SK-N-MC (cell line): ENCODE data around the gene SLC35F3.

Source experiments
- EZH2 ChIP-seq: fragments of 200-600 bp; sonication (generic); IDR thresholded peaks from one replicate; pipeline ENCODE4 v1.6.1; 2017; ENCODE audit warnings: antibody characterized with exemption
- FOXP2 ChIP-seq: optimal IDR thresholded peaks from 2 replicates; pipeline ENCODE3; 2011; ENCODE audit warnings: mild to moderate bottlenecking, moderate library complexity; ENCODE audit not compliant: insufficient read depth; ENCODE audit errors: extremely low read length, control extremely low read depth
- POLR2AphosphoS5 ChIP-seq: IDR thresholded peaks from 2 replicates; pipeline ENCODE4 v1.6.1; 2012; ENCODE audit warnings: mild to moderate bottlenecking, low read depth, low read length, borderline replicate concordance

DNA sequence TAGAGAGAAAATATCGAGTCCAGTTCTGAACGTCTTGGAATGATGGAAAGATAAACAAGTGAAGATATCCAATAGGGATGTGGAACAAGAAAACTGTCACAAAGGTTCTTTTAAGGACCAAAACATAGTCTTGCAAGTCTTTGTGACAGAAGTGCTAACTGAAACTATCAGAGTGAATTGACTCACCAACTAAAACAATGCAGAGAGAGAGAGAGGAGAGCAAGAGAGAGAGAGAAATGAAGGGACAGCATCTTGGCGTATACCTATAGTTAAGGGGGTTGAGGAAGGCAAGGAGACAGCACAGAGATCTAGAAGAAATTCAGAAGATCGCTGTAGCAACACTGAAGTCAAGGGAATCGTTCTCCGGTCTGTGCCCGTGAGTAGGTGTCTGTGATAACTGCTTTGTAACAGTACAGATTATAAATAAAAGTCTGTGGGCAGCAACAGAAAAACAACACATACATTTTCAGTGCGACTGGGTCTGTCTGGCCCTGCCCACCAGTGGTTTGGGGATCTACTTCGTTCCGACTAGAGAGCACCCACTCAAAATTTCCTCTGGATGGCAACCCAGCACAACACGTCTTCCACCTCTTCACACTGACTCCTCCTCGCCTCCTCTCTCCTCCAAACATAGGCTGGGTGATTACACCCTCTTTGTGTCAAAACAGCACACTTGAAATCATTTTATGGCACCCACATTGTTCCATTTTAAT is 464.0 kb downstream of the SLC35F3 start:
- TF ChIP-seq POLR2AphosphoS5 (no peak), EZH2 (no peak), FOXP2 (no peak)
